HG03354 (cell line): Measurements from ENCODE around the gene NLN.
"Not testable (repeated sequence)": the region's sequence is repeated elsewhere in the genome, so short reads cannot be mapped to it uniquely, and the experiment has no call there.

Source experiments
- ATAC-seq: cut with Tn5 transposase; IDR thresholded peaks from one replicate; pipeline ENCODE4 v1.9.1; 2021; ENCODE audit warnings: mild to moderate bottlenecking; ENCODE audit not compliant: unreplicated experiment, poor library complexity, severe bottlenecking

NLN gene

DNA sequence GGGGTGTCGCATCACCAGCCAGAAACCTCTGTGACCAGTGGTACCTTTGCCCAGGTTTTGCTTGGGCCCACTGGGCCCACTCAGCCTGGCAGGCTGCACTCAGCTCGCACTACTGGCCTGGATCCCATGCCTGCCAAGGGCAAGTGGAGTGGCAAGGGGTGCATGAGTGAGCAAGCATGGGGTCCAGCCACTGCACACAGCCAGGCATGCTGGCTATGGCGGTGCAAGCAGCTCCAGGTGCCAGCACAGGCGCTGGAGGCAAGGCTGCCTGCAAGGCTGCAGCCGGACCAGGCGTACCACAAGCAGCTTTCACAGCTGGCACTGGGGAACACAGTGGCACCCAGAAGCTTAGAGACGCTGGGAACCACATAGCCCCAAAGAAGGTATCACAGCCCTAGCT, 80.1 kb downstream of the NLN start:
- ATAC-seq, result no peak

GRCh38 chr5:65802820-65803219, 80.8 kb downstream of the NLN start:
- ATAC-seq, result no peak

DNA sequence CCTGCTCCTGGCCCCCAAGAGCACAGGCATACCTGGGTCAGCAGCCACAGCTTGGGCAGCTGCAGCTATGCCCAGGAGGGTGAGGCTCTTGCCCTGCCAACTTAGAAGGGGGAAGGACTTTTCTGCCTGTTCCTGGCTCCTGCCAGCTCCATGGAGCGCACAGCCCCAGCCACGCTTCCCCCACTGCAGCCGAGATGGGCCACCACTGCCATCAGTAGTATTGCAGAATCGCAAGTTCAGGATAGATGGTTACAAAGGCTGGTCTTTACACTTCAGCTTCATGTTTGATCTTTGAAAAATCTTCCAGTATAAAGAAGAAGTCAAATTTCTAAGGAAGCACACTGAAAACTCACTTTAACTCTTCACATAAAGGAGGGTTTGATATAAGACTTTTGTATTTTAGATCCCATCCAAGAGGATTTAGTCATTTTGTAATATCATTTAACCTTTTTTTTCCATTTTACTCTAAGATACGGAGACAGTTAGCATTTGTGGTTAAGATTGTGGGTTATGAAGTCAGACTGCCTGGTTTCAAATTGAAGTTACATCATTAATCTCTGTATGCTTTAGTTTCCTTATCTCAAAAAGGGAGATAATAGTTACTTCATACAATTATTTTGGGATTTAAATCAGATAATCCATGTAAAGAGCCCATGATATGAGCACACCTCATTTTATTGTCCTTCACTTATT, 81.8 kb downstream of the NLN start:
- ATAC-seq, result no peak

GRCh38 chr5:65805089-65805488, 83.1 kb downstream of the NLN start:
- no peak for ATAC-seq

- not testable (repeated sequence) for ATAC-seq
These were observed 85.5 kb downstream of the NLN start for GRCh38 chr5:65807494-65807893.

DNA sequence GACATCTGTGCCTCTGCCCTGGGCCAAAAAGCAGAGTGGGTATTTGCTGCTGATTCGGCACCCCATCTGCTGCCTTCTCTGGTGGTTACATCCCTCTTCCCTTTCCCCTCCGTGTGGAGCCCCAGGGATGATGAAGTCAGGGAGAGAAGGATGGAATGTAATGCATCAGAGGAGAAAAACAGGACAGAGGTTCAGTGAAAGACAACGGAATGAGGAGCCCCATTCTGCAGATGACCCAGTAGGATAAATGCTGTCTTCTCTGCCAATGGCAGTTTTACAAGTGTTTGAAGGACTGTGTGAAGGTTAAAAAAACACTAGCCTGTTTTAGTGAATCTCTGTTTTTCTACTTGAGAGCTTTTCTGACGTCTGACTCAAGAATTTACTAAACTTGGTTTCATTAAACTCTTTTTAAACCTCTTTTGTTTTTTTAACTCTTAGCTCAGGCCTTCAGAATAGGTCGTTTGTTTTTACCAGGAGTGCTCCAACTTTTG, 86.3 kb downstream of the NLN start:
- ATAC-seq, result no peak

GRCh38 chr5:65808818-65809217, 86.8 kb downstream of the NLN start:
- ATAC-seq, result no peak

DNA sequence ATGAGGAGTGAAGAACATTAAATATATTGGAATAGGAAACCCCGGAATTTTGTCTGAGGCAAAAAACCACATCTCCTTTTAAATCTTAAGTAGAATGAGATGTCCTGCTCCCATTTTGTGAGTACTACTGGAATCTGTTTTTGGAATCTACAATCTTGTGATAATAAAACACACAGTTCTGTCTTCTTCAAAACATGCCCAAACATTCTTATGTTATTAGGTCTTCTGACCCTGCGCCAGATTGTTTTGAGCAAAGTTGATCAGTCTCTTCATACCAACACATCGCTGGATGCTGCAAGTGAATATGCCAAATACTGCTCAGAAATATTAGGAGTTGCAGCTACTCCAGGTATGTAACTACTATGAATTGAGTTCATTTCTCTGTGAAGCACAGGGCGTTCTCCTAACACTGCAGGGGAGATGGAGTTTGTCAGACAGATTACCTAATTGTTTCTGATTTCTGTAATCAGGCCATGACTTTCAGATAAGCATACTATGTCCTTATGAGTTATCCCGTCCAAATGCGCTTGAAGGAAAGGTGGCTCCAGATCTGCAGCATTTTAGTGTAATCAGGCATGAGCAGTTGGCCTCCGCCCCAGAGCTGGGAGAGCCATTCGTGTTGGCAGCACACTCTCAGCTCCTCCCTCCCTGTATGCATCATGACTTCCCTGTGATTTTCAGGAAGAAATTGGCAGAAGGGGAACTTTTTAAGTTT, 88.0 kb downstream of the NLN start:
- ATAC-seq, result no peak

- ATAC-seq, result no peak
These were observed 89.0 kb downstream of the NLN start for GRCh38 chr5:65811004-65811403.

- no peak for ATAC-seq
These were observed 89.9 kb downstream of the NLN start for GRCh38 chr5:65811885-65812284.

DNA sequence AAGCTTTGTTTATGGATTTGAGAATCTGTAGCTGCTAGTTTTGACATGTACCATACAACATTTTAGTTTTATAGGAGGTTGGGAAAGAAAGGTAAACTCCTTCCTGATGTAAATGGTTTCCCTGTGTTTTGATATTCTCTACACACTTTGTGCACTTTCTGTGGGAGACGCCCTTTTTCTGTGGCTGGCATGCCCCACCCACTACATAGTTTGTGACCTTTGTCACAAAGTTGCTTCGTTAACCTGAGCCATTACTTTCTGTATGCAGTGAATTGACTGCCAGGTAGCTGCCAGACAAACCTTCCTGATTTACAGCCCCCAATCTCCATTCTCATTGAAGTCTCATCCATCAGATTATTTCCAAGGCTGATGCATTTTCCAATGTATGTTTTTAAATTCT, 90.6 kb downstream of the NLN start:
- no peak for ATAC-seq

DNA sequence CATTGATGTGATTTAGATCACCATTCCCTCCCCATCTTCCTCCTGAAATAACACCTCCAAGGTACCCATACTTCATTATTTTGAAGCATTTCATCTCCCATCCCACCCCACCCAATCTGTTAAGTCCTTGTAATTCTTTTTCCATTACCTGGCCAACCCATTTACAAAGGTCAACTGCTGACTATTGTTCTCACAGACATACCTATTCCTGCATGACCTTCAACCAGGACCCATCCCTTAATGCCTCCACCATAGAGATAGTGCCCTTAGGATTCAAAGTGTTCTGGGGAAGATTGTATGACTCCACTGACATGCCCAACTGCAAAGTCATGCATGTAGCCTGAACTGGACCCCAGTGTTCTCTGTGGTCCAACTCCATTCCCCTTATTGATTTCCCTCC, 91.2 kb downstream of the NLN start:
- no peak for ATAC-seq

- ATAC-seq, result no peak
These were observed 93.2 kb downstream of the NLN start for GRCh38 chr5:65815161-65815560.

GRCh38 chr5:65816729-65817128, 94.7 kb downstream of the NLN start:
- ATAC-seq, result no peak

DNA sequence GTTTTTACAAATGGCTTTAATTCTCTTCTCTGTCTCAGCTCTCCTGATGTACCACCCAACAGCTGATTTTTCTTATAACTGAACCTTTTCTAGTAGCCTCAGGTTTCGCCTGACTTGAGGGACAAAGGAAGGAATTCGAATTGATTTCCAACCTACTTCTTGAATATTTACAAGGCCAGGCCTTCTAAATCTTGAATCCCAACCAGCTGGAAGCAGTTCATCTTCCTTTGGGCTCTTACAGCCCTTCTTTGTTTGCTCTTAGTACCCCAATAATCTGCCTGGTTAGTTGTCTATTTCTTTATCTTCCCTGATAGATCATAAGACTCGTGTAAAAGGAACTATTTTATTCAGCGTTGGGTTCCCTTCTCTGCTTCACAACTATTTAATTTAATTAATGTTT, 95.9 kb downstream of the NLN start:
- ATAC-seq, result no peak

DNA sequence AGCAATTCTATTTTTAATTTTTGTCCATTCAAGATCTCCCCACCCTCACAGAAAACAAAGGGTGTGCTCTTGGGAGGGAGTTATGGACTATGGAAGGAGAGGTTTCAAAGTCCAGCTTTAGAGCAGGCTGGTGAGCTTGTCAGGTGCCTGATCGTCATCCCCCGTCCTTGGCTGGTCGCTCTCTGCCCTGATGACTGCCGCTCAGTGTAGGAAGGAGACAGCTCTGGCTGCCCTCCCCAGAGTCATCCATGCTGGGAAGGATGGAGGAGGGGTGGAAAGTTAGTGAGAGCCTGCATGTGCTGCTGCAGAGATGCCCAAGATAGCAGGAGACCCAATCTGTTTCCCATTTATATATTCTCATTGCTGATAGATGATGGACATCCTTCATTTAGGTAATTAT, 96.6 kb downstream of the NLN start:
- ATAC-seq, result no peak

DNA sequence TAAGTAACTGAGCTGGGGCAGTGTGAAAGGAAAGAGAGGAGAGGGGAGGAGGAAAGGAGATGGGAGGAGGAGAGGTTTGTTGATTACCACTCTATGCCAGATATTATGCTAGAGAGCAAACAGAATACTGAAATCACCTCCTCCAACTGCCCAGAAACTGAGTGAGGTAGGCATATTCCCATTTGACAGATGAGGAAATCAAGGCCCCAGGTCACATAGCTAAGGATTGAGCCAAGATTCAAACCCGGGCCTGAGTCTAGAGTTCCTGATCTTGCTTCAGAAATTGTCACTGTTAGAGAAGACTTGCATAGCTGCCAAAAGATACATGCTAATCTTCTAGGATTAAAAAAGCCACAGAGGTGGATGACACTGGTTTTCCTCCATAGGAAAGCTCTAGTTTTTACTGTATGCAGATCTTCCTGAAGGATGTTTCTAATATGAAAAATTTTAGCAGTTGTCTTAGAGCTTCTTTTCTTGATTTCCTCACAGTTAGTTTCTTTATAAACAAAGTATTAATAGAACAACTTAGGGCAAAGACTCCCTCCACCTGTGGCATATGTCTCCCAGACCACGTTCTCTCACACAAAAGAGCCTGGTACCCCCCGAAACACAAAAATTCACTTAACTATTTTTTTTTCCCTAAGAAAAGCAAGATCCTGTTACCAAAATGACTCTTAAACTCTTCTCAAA, 97.4 kb downstream of the NLN start:
- ATAC-seq, result no peak

GRCh38 chr5:65819905-65820240, 97.9 kb downstream of the NLN start:
- ATAC-seq, result no peak

DNA sequence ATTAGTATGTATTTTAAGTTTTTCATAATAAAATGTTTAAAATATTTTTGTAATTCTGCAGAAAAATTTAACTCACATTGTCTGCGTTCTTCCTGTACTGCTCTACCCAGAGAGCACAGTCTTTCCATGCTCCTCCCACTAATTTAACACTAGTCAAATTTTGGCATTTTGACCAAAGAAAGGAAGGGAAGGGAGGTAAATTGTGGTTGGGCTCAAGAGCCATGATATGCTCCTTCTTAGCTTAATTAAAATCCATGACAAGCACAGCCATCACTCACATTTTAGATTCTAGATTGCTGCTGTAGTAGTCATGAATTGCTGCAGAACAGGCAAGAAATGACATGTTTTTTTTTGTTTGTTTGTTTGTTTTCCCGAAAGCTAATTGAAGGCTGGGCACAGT, 98.4 kb downstream of the NLN start:
- ATAC-seq, result no peak

- ATAC-seq, result peak; percentile 54
These were observed 100.0 kb downstream of the NLN start for GRCh38 chr5:65821966-65822365.

DNA sequence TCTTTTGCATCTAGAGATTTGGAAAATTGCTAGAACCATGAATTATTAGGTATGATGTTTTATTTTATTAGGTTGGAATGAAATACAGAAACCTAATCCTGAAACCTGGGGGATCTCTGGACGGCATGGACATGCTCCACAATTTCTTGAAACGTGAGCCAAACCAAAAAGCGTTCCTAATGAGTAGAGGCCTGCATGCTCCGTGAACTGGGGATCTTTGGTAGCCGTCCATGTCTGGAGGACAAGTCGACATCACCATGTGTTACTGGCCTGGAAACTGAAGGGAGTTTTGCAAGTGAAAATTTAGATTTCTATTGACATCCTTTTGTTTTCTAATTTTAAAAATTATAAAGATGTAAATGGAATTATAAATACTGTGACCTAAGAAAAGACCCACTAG, 100.7 kb downstream of the NLN start:
- no peak for ATAC-seq
